Measurements from ENCODE around the gene PI4KA.

GRCh38 chr22:20811171-20811570 lies 47.4 kb downstream of the PI4KA start:
- TF ChIP-seq POLR2AphosphoS5 (IDR thresholded peaks at IDR 0.05; ENCODE audit: low read depth) (no peak), CTCF (IDR thresholded peaks at IDR 0.05; ENCODE audit: insufficient read depth, low read length) (no peak)

All from HL-60 (cell line).